ENCODE results near the gene GLT6D1. TPM values are rescaled to one million over a fixed set of nuclear protein-coding genes. Genes with fewer than 3 reads are reported as not detected.

The GLT6D1 gene
- total RNA-seq, 2 donors from 2014 or later: not detected

GRCh38 chr9:135618866-135619598, 20.3 kb downstream of the GLT6D1 start:
- no peak overlapping the region for H3K27ac ChIP-seq
- WGBS: 78% methylated on average over 8 of the region's 8 CpGs
- no peaks in the 10 kb centered on the region for H3K9me3 ChIP-seq
- no peaks in the 10 kb centered on the region for H3K4me1 ChIP-seq (replicated peaks)
- TF ChIP-seq POLR2AphosphoS5 (IDR thresholded peaks at IDR 0.05): no peak
- TF ChIP-seq, protein P1, sequence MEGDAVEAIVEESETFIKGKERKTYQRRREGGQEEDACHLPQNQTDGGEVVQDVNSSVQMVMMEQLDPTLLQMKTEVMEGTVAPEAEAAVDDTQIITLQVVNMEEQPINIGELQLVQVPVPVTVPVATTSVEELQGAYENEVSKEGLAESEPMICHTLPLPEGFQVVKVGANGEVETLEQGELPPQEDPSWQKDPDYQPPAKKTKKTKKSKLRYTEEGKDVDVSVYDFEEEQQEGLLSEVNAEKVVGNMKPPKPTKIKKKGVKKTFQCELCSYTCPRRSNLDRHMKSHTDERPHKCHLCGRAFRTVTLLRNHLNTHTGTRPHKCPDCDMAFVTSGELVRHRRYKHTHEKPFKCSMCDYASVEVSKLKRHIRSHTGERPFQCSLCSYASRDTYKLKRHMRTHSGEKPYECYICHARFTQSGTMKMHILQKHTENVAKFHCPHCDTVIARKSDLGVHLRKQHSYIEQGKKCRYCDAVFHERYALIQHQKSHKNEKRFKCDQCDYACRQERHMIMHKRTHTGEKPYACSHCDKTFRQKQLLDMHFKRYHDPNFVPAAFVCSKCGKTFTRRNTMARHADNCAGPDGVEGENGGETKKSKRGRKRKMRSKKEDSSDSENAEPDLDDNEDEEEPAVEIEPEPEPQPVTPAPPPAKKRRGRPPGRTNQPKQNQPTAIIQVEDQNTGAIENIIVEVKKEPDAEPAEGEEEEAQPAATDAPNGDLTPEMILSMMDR (IDR thresholded peaks at IDR 0.05): no peak
- TF ChIP-seq POLR2A (IDR thresholded peaks at IDR 0.05): no peak
- intact Hi-C loops (cut with DNase I): no loop called here
- no peak for DNase-seq (ENCODE audit: low spot score)
- H3K4me3 ChIP-seq: no peak overlapping the region
- peaks cover 7% of the 10 kb centered on the region for H3K27me3 ChIP-seq (replicated peaks; ENCODE audit: insufficient read depth)
- H3K36me3 ChIP-seq: no peaks in the 10 kb centered on the region

- intact Hi-C loops (cut with DNase I): no loop called here
- Histone ChIP-seq H3K4me1 (replicated peaks) (no peaks in the 10 kb centered on the region), H3K27ac (no peak overlapping the region), H3K4me3 (no peak overlapping the region), H3K36me3 (no peaks in the 10 kb centered on the region), H3K9me3 (no peaks in the 10 kb centered on the region), H3K27me3 (replicated peaks; ENCODE audit: insufficient read depth) (peaks cover 7% of the 10 kb centered on the region)
- no peak for DNase-seq (ENCODE audit: low spot score)
- 86% methylated on average over 12 of the region's 13 CpGs for WGBS
- no peak for TF ChIP-seq POLR2A (IDR thresholded peaks at IDR 0.05)
- TF ChIP-seq, protein P1 (IDR thresholded peaks at IDR 0.05): no peak
Observed at GRCh38 chr9:135617991-135618411, 21.3 kb downstream of the GLT6D1 start.

- Histone ChIP-seq H3K27ac (no peak overlapping the region), H3K9me3 (no peaks in the 10 kb centered on the region), H3K27me3 (replicated peaks; ENCODE audit: insufficient read depth) (peaks cover 7% of the 10 kb centered on the region), H3K36me3 (no peaks in the 10 kb centered on the region), H3K4me1 (replicated peaks) (no peaks in the 10 kb centered on the region), H3K4me3 (no peak overlapping the region)
- TF ChIP-seq POLR2A (IDR thresholded peaks at IDR 0.05) (no peak), POLR2AphosphoS5 (IDR thresholded peaks at IDR 0.05) (no peak)
- TF ChIP-seq, protein P1 (IDR thresholded peaks at IDR 0.05): no peak
- intact Hi-C loops (cut with DNase I): no loop called here
- no peak for DNase-seq (ENCODE audit: low spot score)
- 89% methylated on average over 13 of the region's 13 CpGs for WGBS
Observed at GRCh38 chr9:135617538-135617900, 21.8 kb downstream of the GLT6D1 start.

- intact Hi-C loops (cut with DNase I): no loop called here
- H3K27me3 ChIP-seq (replicated peaks; ENCODE audit: insufficient read depth): peaks cover 7% of the 10 kb centered on the region
Observed at GRCh38 chr9:135616619-135617537, 22.5 kb downstream of the GLT6D1 start.

More at GRCh38 chr9:135616619-135617537, 22.5 kb downstream of the GLT6D1 start:
- H3K4me3 ChIP-seq: no peak overlapping the region
- no peaks in the 10 kb centered on the region for H3K36me3 ChIP-seq
- H3K4me1 ChIP-seq (replicated peaks): no peaks in the 10 kb centered on the region
- H3K9me3 ChIP-seq: no peaks in the 10 kb centered on the region
- DNase-seq (ENCODE audit: low spot score): no peak
- WGBS: 67% methylated on average over 34 of the region's 34 CpGs
- TF ChIP-seq POLR2A (IDR thresholded peaks at IDR 0.05) (no peak), POLR2AphosphoS5 (IDR thresholded peaks at IDR 0.05) (no peak)
- TF ChIP-seq, protein P1 (IDR thresholded peaks at IDR 0.05): no peak
- H3K27ac ChIP-seq: no peak overlapping the region
